ENCODE results near the gene CNIH1.

CNIH1 gene

GRCh38 chr14:54481695-54482094 is 40.5 kb upstream of the CNIH1 start:
- H3K27ac ChIP-seq (ENCODE audit: low read length), result no peak overlapping the region
- H3K4me1 ChIP-seq (ENCODE audit: control insufficient read depth in 1 of 2, insufficient read depth in 2 of 2, low read length in 2 of 2), result peaks cover 3 to 23% of the 10 kb centered on the region in 2 donors
- peaks cover 31 to 35% of the 10 kb centered on the region in 2 donors for H3K36me3 ChIP-seq (ENCODE audit: control insufficient read depth in 1 of 2, insufficient read depth in 2 of 2, low read length in 2 of 2)
- H3K27me3 ChIP-seq (ENCODE audit: low read depth, low read length), result no peaks in the 10 kb centered on the region
- no peak overlapping the region for H3K4me3 ChIP-seq (ENCODE audit: low read depth in 1 of 2, low read length in 2 of 2)
- H3K9me3 ChIP-seq (ENCODE audit: control insufficient read depth in 1 of 2, low read length in 2 of 2), result no peaks in the 10 kb centered on the region

DNA sequence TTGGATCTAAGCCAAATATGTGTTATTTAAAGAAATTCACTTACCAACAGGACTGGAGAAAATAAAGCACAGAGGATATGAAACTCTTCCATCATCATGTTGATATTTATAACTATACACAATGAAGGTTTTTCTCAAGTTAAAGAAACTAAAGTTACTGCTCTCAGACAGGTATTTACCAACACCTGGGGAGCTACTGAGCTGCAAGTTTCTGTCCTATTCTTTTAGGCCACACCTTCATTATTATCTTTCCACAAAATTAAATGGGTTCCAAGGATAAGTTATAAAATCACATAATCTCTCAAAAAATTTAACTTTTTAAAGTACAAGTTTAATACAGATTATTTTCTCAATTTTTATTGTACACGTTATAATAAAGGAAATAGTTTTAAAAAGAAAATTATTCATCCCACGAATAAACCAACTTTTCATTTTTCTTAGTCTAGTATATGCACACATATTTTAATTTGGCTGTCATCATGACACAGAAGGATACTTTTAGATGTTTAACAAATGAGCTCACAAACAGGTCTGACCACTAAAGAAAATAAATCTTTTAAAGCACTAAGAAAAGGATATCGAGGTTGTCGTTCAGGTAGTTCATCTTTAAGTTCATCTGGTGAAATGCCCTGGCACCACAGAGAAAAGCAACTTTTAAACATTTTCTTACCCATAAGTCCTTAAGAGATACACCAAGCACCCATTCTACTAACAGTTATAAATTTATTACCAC is 39.8 kb upstream of the CNIH1 start:
- peaks cover 3 to 18% of the 10 kb centered on the region in 2 donors for H3K4me1 ChIP-seq (ENCODE audit: control insufficient read depth in 1 of 2, insufficient read depth in 2 of 2, low read length in 2 of 2)
- H3K9me3 ChIP-seq (ENCODE audit: control insufficient read depth in 1 of 2, low read length in 2 of 2), result no peaks in the 10 kb centered on the region

DNA sequence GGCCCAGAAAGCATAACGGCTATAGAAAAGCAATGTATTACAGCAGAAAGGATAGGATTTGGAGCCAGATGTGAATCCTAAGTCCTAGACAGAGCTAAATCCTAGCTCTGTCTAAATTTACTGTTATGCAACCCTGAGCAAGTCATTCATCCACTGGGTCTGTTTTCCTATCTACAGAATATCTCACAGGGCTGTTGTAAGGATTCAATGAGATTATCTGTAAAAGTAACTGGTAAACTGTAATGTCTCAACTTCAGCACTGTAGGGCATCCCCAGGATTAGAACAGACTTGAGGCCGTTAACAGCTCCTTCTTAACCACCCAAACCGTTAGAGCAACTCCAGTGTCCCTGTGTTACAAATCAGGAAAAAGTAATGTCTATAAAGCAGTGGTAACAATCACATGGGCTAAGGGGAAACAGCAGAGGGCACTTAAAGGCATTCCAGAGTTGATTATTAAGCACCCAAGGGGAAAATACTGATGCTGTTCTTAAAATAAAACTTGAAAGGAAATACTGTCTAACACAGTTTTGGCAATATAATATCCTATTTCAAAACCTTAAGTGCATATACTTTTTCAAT is 37.6 kb upstream of the CNIH1 start:
- no peak overlapping the region for H3K27ac ChIP-seq (ENCODE audit: low read length)
- H3K4me3 ChIP-seq (ENCODE audit: low read depth in 1 of 2, low read length in 2 of 2), result no peak overlapping the region
- H3K36me3 ChIP-seq (ENCODE audit: control insufficient read depth in 1 of 2, insufficient read depth in 2 of 2, low read length in 2 of 2), result peaks cover 35 to 43% of the 10 kb centered on the region in 2 donors
- no peaks in the 10 kb centered on the region for H3K9me3 ChIP-seq (ENCODE audit: control insufficient read depth in 1 of 2, low read length in 2 of 2)
- H3K4me1 ChIP-seq (ENCODE audit: control insufficient read depth in 1 of 2, insufficient read depth in 2 of 2, low read length in 2 of 2), result peaks cover 3 to 7% of the 10 kb centered on the region in 2 donors
- H3K27me3 ChIP-seq (ENCODE audit: low read depth, low read length), result no peaks in the 10 kb centered on the region

More for the DNA sequence above, 39.8 kb upstream of the CNIH1 start:
- Histone ChIP-seq H3K4me3 (ENCODE audit: low read depth in 1 of 2, low read length in 2 of 2) (no peak overlapping the region), H3K27ac (ENCODE audit: low read length) (no peak overlapping the region), H3K36me3 (ENCODE audit: control insufficient read depth in 1 of 2, insufficient read depth in 2 of 2, low read length in 2 of 2) (peaks cover 34 to 35% of the 10 kb centered on the region in 2 donors), H3K27me3 (ENCODE audit: low read depth, low read length) (no peaks in the 10 kb centered on the region)

DNA sequence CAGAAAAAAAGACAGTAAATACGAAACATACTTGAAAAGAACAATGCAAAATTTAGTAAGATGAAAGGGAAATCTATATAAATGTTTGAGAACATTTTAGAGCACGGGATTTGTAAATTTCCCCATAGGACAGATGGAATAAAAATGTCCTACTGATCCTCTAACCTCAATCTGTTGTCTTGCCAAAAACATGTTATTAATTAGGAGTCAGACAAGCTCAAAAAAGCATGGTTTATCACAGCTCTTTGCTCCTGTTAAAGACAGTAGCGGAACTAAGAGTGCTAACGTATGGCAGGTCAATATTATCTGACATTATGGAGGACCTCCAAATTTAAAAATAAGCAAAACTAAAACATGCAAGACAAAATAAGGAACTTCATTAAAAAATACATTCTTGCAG is 34.7 kb upstream of the CNIH1 start:
- no peaks in the 10 kb centered on the region for H3K27me3 ChIP-seq (ENCODE audit: low read depth, low read length)
- no peaks in the 10 kb centered on the region for H3K9me3 ChIP-seq (ENCODE audit: control insufficient read depth in 1 of 2, low read length in 2 of 2)
- H3K4me1 ChIP-seq (ENCODE audit: control insufficient read depth in 1 of 2, insufficient read depth in 2 of 2, low read length in 2 of 2), result no peaks in the 10 kb centered on the region
- H3K27ac ChIP-seq (ENCODE audit: low read length), result no peak overlapping the region
- peaks cover 24 to 37% of the 10 kb centered on the region in 2 donors for H3K36me3 ChIP-seq (ENCODE audit: control insufficient read depth in 1 of 2, insufficient read depth in 2 of 2, low read length in 2 of 2)
- no peak overlapping the region for H3K4me3 ChIP-seq (ENCODE audit: low read depth in 1 of 2, low read length in 2 of 2)

- Histone ChIP-seq H3K4me3 (ENCODE audit: low read depth in 1 of 2, low read length in 2 of 2) (no peak overlapping the region), H3K36me3 (ENCODE audit: control insufficient read depth in 1 of 2, insufficient read depth in 2 of 2, low read length in 2 of 2) (peaks cover 24 to 39% of the 10 kb centered on the region in 2 donors), H3K4me1 (ENCODE audit: control insufficient read depth in 1 of 2, insufficient read depth in 2 of 2, low read length in 2 of 2) (no peaks in the 10 kb centered on the region), H3K9me3 (ENCODE audit: control insufficient read depth in 1 of 2, low read length in 2 of 2) (no peaks in the 10 kb centered on the region), H3K27ac (ENCODE audit: low read length) (no peak overlapping the region), H3K27me3 (ENCODE audit: low read depth, low read length) (no peaks in the 10 kb centered on the region)
These were observed 34.2 kb upstream of the CNIH1 start for GRCh38 chr14:54475187-54475899.

- no peak overlapping the region for H3K27ac ChIP-seq (ENCODE audit: low read length)
- H3K27me3 ChIP-seq (ENCODE audit: low read depth, low read length), result no peaks in the 10 kb centered on the region
- no peaks in the 10 kb centered on the region for H3K4me1 ChIP-seq (ENCODE audit: control insufficient read depth in 1 of 2, insufficient read depth in 2 of 2, low read length in 2 of 2)
- no peaks in the 10 kb centered on the region for H3K9me3 ChIP-seq (ENCODE audit: control insufficient read depth in 1 of 2, low read length in 2 of 2)
- no peak overlapping the region for H3K4me3 ChIP-seq (ENCODE audit: low read depth in 1 of 2, low read length in 2 of 2)
- H3K36me3 ChIP-seq (ENCODE audit: control insufficient read depth in 1 of 2, insufficient read depth in 2 of 2, low read length in 2 of 2), result peaks cover 16 to 30% of the 10 kb centered on the region in 2 donors
These were observed 33.1 kb upstream of the CNIH1 start for GRCh38 chr14:54474232-54474793.

DNA sequence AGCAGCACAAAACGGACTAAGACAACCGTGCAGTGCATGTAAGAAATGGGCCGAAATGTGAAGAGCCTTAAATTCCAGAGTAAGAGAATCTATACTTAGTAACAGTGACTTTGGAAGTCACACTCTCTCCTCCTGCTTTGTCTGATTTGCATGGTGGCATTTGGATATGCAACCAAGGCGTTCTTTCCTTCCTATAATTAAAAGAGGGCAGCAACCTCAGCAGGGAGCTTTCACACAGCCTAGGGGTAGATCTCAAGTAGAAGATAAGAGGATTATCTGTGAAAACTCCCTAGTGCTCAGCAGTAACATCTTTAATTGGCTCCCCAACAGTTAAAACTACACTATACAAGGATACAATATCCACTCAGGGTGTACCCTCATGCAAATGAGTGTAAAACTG is 31.1 kb upstream of the CNIH1 start:
- peaks cover 2 to 32% of the 10 kb centered on the region in 2 donors for H3K36me3 ChIP-seq (ENCODE audit: control insufficient read depth in 1 of 2, insufficient read depth in 2 of 2, low read length in 2 of 2)
- H3K9me3 ChIP-seq (ENCODE audit: control insufficient read depth in 1 of 2, low read length in 2 of 2), result peaks cover 4 to 8% of the 10 kb centered on the region in 2 donors
- H3K27ac ChIP-seq (ENCODE audit: low read length), result no peak overlapping the region
- H3K27me3 ChIP-seq (ENCODE audit: low read depth, low read length), result no peaks in the 10 kb centered on the region
- no peaks in the 10 kb centered on the region for H3K4me1 ChIP-seq (ENCODE audit: control insufficient read depth in 1 of 2, insufficient read depth in 2 of 2, low read length in 2 of 2)
- H3K4me3 ChIP-seq (ENCODE audit: low read depth in 1 of 2, low read length in 2 of 2), result no peak overlapping the region

DNA sequence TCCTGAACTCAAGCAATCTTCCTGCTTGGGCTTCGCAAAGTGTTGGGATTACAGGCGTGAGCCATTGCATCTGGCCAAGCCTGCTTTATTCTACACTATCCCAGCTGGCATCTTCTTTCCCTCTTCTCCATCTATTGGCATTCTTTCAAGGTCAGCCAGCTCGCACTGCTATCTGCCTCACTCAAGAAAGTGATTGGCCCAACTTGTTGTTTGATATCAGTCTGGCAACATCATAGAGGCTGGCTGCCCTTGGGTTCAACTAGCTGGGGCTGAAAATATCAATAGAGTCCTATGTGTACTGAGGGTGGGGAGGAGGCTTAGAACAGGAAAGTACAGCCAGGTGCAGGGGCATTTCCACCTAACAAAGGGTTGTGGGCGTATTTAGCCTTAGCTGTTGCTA is 30.5 kb upstream of the CNIH1 start:
- peaks cover 0 to 27% of the 10 kb centered on the region in 2 donors for H3K36me3 ChIP-seq (ENCODE audit: control insufficient read depth in 1 of 2, insufficient read depth in 2 of 2, low read length in 2 of 2)
- no peak overlapping the region for H3K27ac ChIP-seq (ENCODE audit: low read length)
- H3K27me3 ChIP-seq (ENCODE audit: low read depth, low read length), result no peaks in the 10 kb centered on the region
- H3K9me3 ChIP-seq (ENCODE audit: control insufficient read depth in 1 of 2, low read length in 2 of 2), result peaks cover 4 to 12% of the 10 kb centered on the region in 2 donors
- no peak overlapping the region for H3K4me3 ChIP-seq (ENCODE audit: low read depth in 1 of 2, low read length in 2 of 2)
- no peaks in the 10 kb centered on the region for H3K4me1 ChIP-seq (ENCODE audit: control insufficient read depth in 1 of 2, insufficient read depth in 2 of 2, low read length in 2 of 2)

GRCh38 chr14:54470701-54471100 is 29.5 kb upstream of the CNIH1 start:
- Histone ChIP-seq H3K27me3 (ENCODE audit: low read depth, low read length) (no peaks in the 10 kb centered on the region), H3K27ac (ENCODE audit: low read length) (no peak overlapping the region), H3K4me3 (ENCODE audit: low read depth in 1 of 2, low read length in 2 of 2) (no peak overlapping the region), H3K9me3 (ENCODE audit: control insufficient read depth in 1 of 2, low read length in 2 of 2) (peaks cover 4 to 12% of the 10 kb centered on the region in 2 donors), H3K4me1 (ENCODE audit: control insufficient read depth in 1 of 2, insufficient read depth in 2 of 2, low read length in 2 of 2) (no peaks in the 10 kb centered on the region), H3K36me3 (ENCODE audit: control insufficient read depth in 1 of 2, insufficient read depth in 2 of 2, low read length in 2 of 2) (peaks cover 0 to 24% of the 10 kb centered on the region in 2 donors)

DNA sequence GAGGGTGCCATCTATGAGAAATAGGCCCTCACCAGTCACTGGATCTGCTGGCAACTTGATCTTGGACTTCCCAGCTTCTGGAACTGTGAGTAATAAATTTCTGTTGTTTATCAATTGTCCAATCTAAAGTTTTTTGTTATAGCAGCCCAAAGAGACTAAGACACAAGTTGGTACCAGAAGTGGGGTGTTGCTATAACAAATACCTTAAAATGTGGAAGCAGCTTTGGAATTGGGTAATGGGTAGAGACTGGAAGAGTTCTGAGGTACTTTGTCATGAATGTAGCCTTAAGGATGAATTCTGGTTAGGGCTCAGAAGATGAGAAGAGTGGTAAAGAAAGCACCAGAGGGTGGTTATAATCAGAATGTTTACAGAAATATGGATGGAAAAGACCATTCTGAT is 26.1 kb upstream of the CNIH1 start:
- Histone ChIP-seq H3K27ac (ENCODE audit: low read length) (no peak overlapping the region), H3K36me3 (ENCODE audit: control insufficient read depth in 1 of 2, insufficient read depth in 2 of 2, low read length in 2 of 2) (peaks cover 0 to 16% of the 10 kb centered on the region in 2 donors), H3K9me3 (ENCODE audit: control insufficient read depth in 1 of 2, low read length in 2 of 2) (peaks cover 4 to 12% of the 10 kb centered on the region in 2 donors), H3K4me3 (ENCODE audit: low read depth in 1 of 2, low read length in 2 of 2) (no peak overlapping the region), H3K27me3 (ENCODE audit: low read depth, low read length) (no peaks in the 10 kb centered on the region), H3K4me1 (ENCODE audit: control insufficient read depth in 1 of 2, insufficient read depth in 2 of 2, low read length in 2 of 2) (no peaks in the 10 kb centered on the region)

DNA sequence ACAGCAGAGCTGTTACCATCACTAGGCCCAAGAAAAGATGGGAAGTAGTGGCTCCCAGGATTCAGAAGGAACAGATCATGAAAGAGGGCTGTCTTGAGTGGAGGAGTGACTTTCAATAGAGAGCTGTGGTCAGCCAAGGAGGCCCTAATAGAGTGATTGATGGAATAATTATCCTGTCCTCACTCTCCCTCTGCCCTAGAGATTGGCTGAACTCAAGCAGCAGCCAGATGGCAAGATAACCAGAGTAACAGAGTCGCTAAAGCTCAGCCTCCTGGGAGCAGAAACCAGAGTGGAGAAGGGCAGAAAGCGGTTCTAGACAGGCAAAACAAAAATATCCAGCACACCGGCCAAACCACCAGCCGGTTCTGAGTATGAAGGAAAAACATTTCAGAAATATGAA is 24.5 kb upstream of the CNIH1 start:
- no peak overlapping the region for H3K27ac ChIP-seq (ENCODE audit: low read length)
- peaks cover 0 to 12% of the 10 kb centered on the region in 2 donors for H3K36me3 ChIP-seq (ENCODE audit: control insufficient read depth in 1 of 2, insufficient read depth in 2 of 2, low read length in 2 of 2)
- H3K9me3 ChIP-seq (ENCODE audit: control insufficient read depth in 1 of 2, low read length in 2 of 2), result peaks cover 4 to 12% of the 10 kb centered on the region in 2 donors
- no peaks in the 10 kb centered on the region for H3K4me1 ChIP-seq (ENCODE audit: control insufficient read depth in 1 of 2, insufficient read depth in 2 of 2, low read length in 2 of 2)
- no peak overlapping the region for H3K4me3 ChIP-seq (ENCODE audit: low read depth in 1 of 2, low read length in 2 of 2)
- H3K27me3 ChIP-seq (ENCODE audit: low read depth, low read length), result no peaks in the 10 kb centered on the region

All from muscle layer of duodenum (tissue), 2 donors.